Left kidney (tissue), 1 donor: ENCODE results near the gene PPP1R37. TPM values are rescaled to one million over a fixed set of nuclear protein-coding genes. Genes with fewer than 3 reads are reported as not detected.

Experiments
- polyA plus RNA-seq: library from polyadenylated mRNA; unstranded; fragments of 120-200 nt; gene quantifications from one replicate; pipeline ENCODE4 v1.2.1, GENCODE V29; 2013; ENCODE audit not compliant: insufficient read length

The PPP1R37 gene
- polyA plus RNA-seq, 1 donor = 23.6 TPM

Other genes starting within 250 kb of the PPP1R37 start
- gene NECTIN2, start 246.9 kb upstream of the PPP1R37 start, polyA plus RNA-seq = 139 TPM
- 43.3 TPM for gene TOMM40, start 201.9 kb upstream of the PPP1R37 start, polyA plus RNA-seq
- 288 TPM for gene APOE, start 187.4 kb upstream of the PPP1R37 start, polyA plus RNA-seq
- 10.9 TPM for gene APOC1, start 178.6 kb upstream of the PPP1R37 start, polyA plus RNA-seq
- not detected for gene APOC4, start 150.9 kb upstream of the PPP1R37 start, polyA plus RNA-seq
- 10.1 TPM for gene APOC2, start 147.1 kb upstream of the PPP1R37 start, polyA plus RNA-seq
- 121 TPM for gene CLPTM1, start 137.8 kb upstream of the PPP1R37 start, polyA plus RNA-seq
- 4.5 TPM for gene RELB, start 91.7 kb upstream of the PPP1R37 start, polyA plus RNA-seq
- 76.8 TPM for gene CLASRP, start 54.1 kb upstream of the PPP1R37 start, polyA plus RNA-seq
- gene ZNF296, start 16.7 kb upstream of the PPP1R37 start, polyA plus RNA-seq = 0.98 TPM
- 22.5 TPM for gene GEMIN7, start 13.9 kb upstream of the PPP1R37 start, polyA plus RNA-seq
- 0.17 TPM for gene NKPD1, start 67.8 kb downstream of the PPP1R37 start, polyA plus RNA-seq
- 24.5 TPM for gene TRAPPC6A, start 85.1 kb downstream of the PPP1R37 start, polyA plus RNA-seq
- gene BLOC1S3, start 85.6 kb downstream of the PPP1R37 start, polyA plus RNA-seq = 9.4 TPM
- gene EXOC3L2, start 152.2 kb downstream of the PPP1R37 start, polyA plus RNA-seq = 5.1 TPM
- 41.7 TPM for gene MARK4, start 158.1 kb downstream of the PPP1R37 start, polyA plus RNA-seq
- gene CKM, start 229.7 kb downstream of the PPP1R37 start, polyA plus RNA-seq = 0.38 TPM
- 1.7 TPM for gene KLC3, start 247.6 kb downstream of the PPP1R37 start, polyA plus RNA-seq